Duodenal mucosa (tissue), 2 donors: ENCODE results near the gene NEMP2.

Experiments
- H3K27ac ChIP-seq: one replicate; pipeline ENCODE4 v1.7.0; 2013; ENCODE audit warnings: low read depth, low read length
- H3K27me3 ChIP-seq, 2 donors: one replicate each; pipeline ENCODE4 v1.7.0; 2013; ENCODE audit warnings: low read length in 2 of 2, control low read depth in 1 of 2; ENCODE audit not compliant: insufficient read depth in 2 of 2, control insufficient read depth in 1 of 2
- H3K36me3 ChIP-seq, 2 donors: one replicate each; pipeline ENCODE4 v1.7.0; 2013; ENCODE audit warnings: low read length in 2 of 2, control low read depth in 1 of 2; ENCODE audit not compliant: insufficient read depth in 2 of 2, control insufficient read depth in 1 of 2
- H3K4me1 ChIP-seq, 2 donors: one replicate each; pipeline ENCODE4 v1.7.0; 2013; ENCODE audit warnings: low read length in 2 of 2, control low read depth in 1 of 2; ENCODE audit not compliant: insufficient read depth in 2 of 2, control insufficient read depth in 1 of 2
- H3K4me3 ChIP-seq, 2 donors: one replicate each; pipeline ENCODE4 v1.7.0; 2013; ENCODE audit warnings: low read length in 2 of 2, low read depth in 1 of 2
- H3K9ac ChIP-seq, 2 donors: one replicate each; pipeline ENCODE4 v1.7.0; 2013; ENCODE audit warnings: low read length in 2 of 2, low read depth in 1 of 2
- H3K9me3 ChIP-seq, 2 donors: one replicate each; pipeline ENCODE4 v1.7.0; 2013; ENCODE audit warnings: low read length in 2 of 2, control low read depth in 1 of 2; ENCODE audit not compliant: control insufficient read depth in 1 of 2

The NEMP2 gene

DNA sequence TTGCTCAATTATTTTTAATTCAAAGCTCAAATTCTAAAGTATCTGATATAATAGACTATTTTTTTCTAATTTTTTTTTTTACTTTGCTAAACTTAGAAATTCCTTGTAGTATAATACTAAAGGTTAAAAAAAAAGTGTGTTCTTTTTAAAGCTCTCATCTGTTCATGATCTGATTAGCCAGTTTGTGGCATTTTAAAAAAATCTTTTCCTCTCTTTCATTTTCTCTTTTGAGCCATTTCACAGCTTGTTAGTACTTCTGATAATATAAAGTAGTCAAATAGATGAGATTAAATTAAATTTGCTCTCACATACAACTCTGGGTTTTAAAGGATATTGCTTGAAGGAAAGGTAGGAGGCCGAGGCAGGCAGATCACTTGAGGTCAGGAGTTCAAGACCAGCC lies 40.7 kb upstream of the NEMP2 start:
- Histone ChIP-seq H3K9me3 (no peaks in the 10 kb centered on the region), H3K27me3 (no peaks in the 10 kb centered on the region), H3K4me1 (peaks cover 19 to 40% of the 10 kb centered on the region in 2 donors), H3K4me3 (no peak overlapping the region), H3K36me3 (no peaks in the 10 kb centered on the region), H3K27ac (no peak overlapping the region), H3K9ac (no peak overlapping the region)

DNA sequence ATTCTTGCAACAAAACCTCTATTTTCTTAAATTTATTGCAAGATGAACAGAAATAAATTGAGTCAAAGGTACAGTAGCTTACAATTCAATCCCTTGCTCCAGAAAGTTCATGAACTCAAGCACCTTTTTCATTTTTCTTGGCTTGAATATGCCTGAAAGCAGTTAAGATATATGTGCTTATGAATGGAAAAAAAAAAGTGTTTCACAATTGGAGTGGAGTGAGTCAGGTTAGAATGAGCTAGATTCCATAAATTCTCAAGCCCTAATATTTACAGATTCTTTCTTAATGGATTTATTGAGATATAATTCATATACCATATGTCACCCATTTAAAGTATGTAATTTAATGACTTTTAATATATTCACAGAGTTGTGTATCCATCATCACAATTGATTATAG lies 39.6 kb upstream of the NEMP2 start:
- Histone ChIP-seq H3K4me1 (peaks cover 12 to 30% of the 10 kb centered on the region in 2 donors), H3K27me3 (no peaks in the 10 kb centered on the region), H3K36me3 (no peaks in the 10 kb centered on the region), H3K4me3 (no peak overlapping the region), H3K27ac (no peak overlapping the region), H3K9me3 (no peaks in the 10 kb centered on the region), H3K9ac (no peak overlapping the region)

GRCh38 chr2:190572246-190572645 lies 37.7 kb upstream of the NEMP2 start:
- H3K27me3 ChIP-seq, result no peaks in the 10 kb centered on the region
- no peak overlapping the region for H3K27ac ChIP-seq
- H3K9ac ChIP-seq, result no peak overlapping the region
- H3K4me1 ChIP-seq, result peaks cover 0 to 14% of the 10 kb centered on the region in 2 donors
- no peaks in the 10 kb centered on the region for H3K36me3 ChIP-seq
- H3K9me3 ChIP-seq, result no peaks in the 10 kb centered on the region
- no peak overlapping the region for H3K4me3 ChIP-seq

DNA sequence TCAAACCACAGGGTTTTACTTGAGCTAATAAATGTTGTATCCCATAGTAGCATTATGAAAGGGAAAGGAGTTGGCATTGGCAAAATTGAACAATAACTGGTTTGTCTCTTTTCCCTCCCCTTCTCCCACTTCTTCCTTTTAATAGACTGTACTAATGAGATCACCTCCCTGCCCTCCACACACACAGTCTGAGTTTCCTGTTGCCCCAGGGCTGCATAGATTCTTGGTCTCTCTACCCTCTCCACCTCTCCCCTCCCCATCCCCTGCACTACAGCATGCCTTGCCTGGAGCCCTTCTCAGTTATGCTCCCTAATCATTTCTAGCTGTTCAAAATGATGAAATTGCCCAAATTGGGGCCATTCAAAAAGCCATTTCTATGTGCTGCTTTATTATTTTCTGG lies 37.2 kb upstream of the NEMP2 start:
- Histone ChIP-seq H3K4me3 (no peak overlapping the region), H3K4me1 (peaks cover 0 to 14% of the 10 kb centered on the region in 2 donors), H3K9me3 (no peaks in the 10 kb centered on the region), H3K27me3 (no peaks in the 10 kb centered on the region), H3K36me3 (no peaks in the 10 kb centered on the region), H3K27ac (no peak overlapping the region), H3K9ac (no peak overlapping the region)

DNA sequence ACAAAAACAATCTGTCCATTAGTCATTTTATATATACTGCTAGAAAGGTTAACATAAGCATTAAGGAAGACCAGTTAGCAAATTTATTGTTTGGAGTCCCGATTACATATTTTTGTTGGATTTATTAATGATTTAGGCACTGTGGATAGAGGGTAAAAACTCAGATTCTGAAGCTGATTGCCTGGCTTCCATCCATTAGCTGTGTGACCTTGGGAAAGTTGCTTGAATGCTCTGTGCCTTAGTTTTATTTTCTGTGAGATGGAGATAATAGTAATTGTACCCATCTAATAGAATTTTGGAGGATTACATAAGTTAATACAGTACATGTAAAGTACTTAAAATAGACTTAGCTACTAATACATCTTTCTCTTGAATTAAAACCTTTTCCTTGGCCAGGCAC lies 36.3 kb upstream of the NEMP2 start:
- no peaks in the 10 kb centered on the region for H3K9me3 ChIP-seq
- H3K4me3 ChIP-seq, result no peak overlapping the region
- H3K4me1 ChIP-seq, result peaks cover 0 to 8% of the 10 kb centered on the region in 2 donors
- H3K27ac ChIP-seq, result no peak overlapping the region
- H3K36me3 ChIP-seq, result no peaks in the 10 kb centered on the region
- H3K9ac ChIP-seq, result no peak overlapping the region
- H3K27me3 ChIP-seq, result no peaks in the 10 kb centered on the region

DNA sequence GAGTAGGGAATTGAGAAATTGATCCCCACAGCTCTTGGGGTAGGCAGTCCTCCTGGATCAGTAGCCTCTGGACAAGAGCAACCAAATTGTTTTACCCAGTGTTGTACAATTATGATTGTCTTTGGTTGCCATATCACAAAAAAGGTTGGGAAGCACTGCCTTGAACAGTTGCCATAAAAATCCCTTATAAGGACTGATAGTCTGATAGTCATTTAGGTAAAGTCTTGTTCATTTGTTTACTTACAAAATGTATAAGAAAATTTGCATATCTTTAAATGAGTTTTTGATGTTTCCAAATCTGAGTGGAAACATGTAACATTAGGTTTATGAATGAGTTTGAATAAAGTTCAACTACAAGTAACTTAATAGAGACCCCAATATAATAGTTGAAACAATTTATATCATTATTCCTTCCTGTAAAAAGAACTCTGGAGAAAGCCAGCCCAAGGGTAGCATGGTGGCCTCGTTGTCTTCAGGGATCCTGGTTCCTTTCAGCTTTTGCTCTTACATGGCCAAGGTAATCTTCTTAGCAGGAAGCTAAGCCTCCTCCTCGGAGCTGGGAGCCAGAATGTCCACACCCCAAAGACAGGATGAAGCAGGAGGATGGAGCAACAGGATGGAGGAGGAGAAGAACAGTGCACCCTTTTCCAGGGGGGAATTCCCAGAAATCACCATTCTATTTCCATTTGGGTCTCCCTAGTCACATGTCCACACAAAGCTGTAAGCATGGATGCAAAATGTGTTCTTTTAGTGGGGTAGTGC lies 35.7 kb upstream of the NEMP2 start:
- Histone ChIP-seq H3K9me3 (no peaks in the 10 kb centered on the region), H3K4me1 (peaks cover 0 to 7% of the 10 kb centered on the region in 2 donors), H3K4me3 (no peak overlapping the region), H3K27me3 (no peaks in the 10 kb centered on the region), H3K27ac (no peak overlapping the region), H3K36me3 (no peaks in the 10 kb centered on the region), H3K9ac (no peak overlapping the region)

DNA sequence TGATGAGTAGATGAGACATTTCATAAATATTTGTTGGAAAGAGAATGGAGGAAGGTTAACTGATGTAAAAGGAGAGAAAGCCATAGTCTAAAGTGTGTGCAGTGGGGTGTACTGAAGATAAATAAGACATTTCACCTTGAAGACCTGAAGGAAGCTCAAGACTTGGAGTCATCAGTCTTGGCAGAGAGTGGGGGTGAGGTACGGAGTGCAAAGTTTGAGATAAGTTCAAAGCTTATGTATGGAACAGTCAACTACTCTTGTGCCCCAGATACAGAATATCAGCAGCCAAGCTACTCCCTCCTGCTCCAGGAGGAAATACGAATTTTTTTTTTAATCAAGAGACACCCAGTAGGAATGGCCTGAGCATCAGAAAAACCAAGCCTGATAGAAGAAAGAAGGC lies 30.3 kb upstream of the NEMP2 start:
- Histone ChIP-seq H3K4me1 (peaks cover 6 to 13% of the 10 kb centered on the region in 2 donors), H3K4me3 (no peak overlapping the region), H3K27ac (no peak overlapping the region), H3K9me3 (no peaks in the 10 kb centered on the region), H3K9ac (no peak overlapping the region), H3K27me3 (no peaks in the 10 kb centered on the region), H3K36me3 (no peaks in the 10 kb centered on the region)

GRCh38 chr2:190563646-190564045 lies 29.1 kb upstream of the NEMP2 start:
- Histone ChIP-seq H3K9me3 (no peaks in the 10 kb centered on the region), H3K4me1 (peaks cover 6 to 13% of the 10 kb centered on the region in 2 donors), H3K27ac (no peak overlapping the region), H3K9ac (no peak overlapping the region), H3K36me3 (no peaks in the 10 kb centered on the region), H3K4me3 (no peak overlapping the region), H3K27me3 (no peaks in the 10 kb centered on the region)

- no peak overlapping the region for H3K27ac ChIP-seq
- H3K36me3 ChIP-seq, result no peaks in the 10 kb centered on the region
- H3K4me3 ChIP-seq, result no peak overlapping the region
- no peaks in the 10 kb centered on the region for H3K9me3 ChIP-seq
- H3K27me3 ChIP-seq, result no peaks in the 10 kb centered on the region
- H3K9ac ChIP-seq, result no peak overlapping the region
- peaks cover 6 to 13% of the 10 kb centered on the region in 2 donors for H3K4me1 ChIP-seq
Measured at GRCh38 chr2:190563109-190563508, 28.6 kb upstream of the NEMP2 start.

DNA sequence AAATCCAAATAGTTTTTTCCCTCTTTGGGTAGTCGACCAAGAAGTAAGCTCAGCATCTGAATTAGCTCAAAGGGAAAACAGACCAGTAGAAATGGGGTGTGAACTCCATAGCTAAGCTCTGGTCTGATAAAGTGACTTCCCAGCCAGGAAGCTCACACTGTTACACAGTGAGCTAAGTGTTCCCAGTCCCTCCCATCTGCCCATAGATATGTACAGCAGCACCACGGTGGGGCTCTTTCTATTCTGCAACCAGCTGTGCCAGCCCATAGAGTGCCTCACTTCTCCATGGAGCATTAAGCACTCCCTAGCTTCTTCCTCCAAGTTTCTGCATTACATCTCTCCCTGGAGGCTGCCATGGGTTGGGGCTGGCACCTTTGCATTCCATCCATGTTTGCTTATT lies 27.6 kb upstream of the NEMP2 start:
- Histone ChIP-seq H3K9me3 (no peaks in the 10 kb centered on the region), H3K9ac (no peak overlapping the region), H3K27me3 (no peaks in the 10 kb centered on the region), H3K4me1 (peaks cover 6 to 13% of the 10 kb centered on the region in 2 donors), H3K4me3 (no peak overlapping the region), H3K27ac (no peak overlapping the region), H3K36me3 (no peaks in the 10 kb centered on the region)
